CD4-positive, alpha-beta T cell (primary cell): ENCODE results near the gene TTC39B. TPM values are rescaled to one million over a fixed set of nuclear protein-coding genes. Genes with fewer than 3 reads are reported as not detected.

Experiments used
- ATAC-seq: fragments of 200-7000 bp; cut with Tn5 transposase; one replicate; pipeline ENCODE4 v1.10.0; 2022; ENCODE audit warnings: mild to moderate bottlenecking; ENCODE audit not compliant: poor library complexity
- CTCF ChIA-PET: fragments of 350-600 bp; sonication (Branson Sonifier 250); formaldehyde crosslinking; loops from one replicate; lab custom pipeline; 2021; ENCODE audit warnings: antibody characterized with exemption, inconsistent platforms; lab: Charles Lee
- POLR2A ChIA-PET: fragments of 350-600 bp; sonication (Branson Sonifier 250); formaldehyde crosslinking; loops from one replicate; lab custom pipeline; 2021; ENCODE audit warnings: antibody characterized with exemption, inconsistent platforms; lab: Charles Lee
- DNase-seq, 14 experiments: peaks; one replicate each; pipeline ENCODE4 v3.0.0-alpha.2; 2013 to 2020; ENCODE audit warnings: mixed read lengths in 2 of 14
- H3K27ac ChIP-seq, 2 donors: one replicate each; pipeline versions ENCODE4 v1.5.1 to v1.7.0; 2013; ENCODE audit warnings: low read length in 2 of 2, low read depth in 1 of 2, mild to moderate bottlenecking in 1 of 2
- H3K27me3 ChIP-seq, 2 experiments: 1 replicate in 1 of 2; 2 replicates in 1 of 2; pipeline versions ENCODE4 v1.6.1 to v1.7.0; 2013; ENCODE audit warnings: low read length in 2 of 2, control low read depth in 1 of 2, mild to moderate bottlenecking in 1 of 2, moderate library complexity in 1 of 2; ENCODE audit not compliant: insufficient read depth in 2 of 2, control insufficient read depth in 1 of 2
- H3K36me3 ChIP-seq: one replicate; pipeline ENCODE4 v1.6.1; 2013; ENCODE audit warnings: low read length, control low read depth; ENCODE audit not compliant: insufficient read depth
- H3K4me1 ChIP-seq: one replicate; pipeline ENCODE4 v1.6.1; 2013; ENCODE audit warnings: low read length, control low read depth; ENCODE audit not compliant: insufficient read depth
- H3K4me3 ChIP-seq: one replicate; pipeline ENCODE4 v1.5.1; 2013; ENCODE audit warnings: mild to moderate bottlenecking, low read length, moderate library complexity
- H3K9me3 ChIP-seq, 2 experiments: 1 replicate in 1 of 2; 2 replicates in 1 of 2; pipeline versions ENCODE4 v1.6.1 to v1.7.0; 2013; ENCODE audit warnings: low read length in 2 of 2, mild to moderate bottlenecking in 2 of 2, control low read depth in 1 of 2, moderate library complexity in 1 of 2; ENCODE audit not compliant: control insufficient read depth in 1 of 2, insufficient read depth in 1 of 2
- H3K27ac Mint-ChIP-seq: one replicate; pipeline ENCODE4 v1.8.0; 2020; ENCODE audit warnings: mixed read lengths
- H3K27me3 Mint-ChIP-seq: one replicate; pipeline ENCODE4 v1.8.0; 2021; ENCODE audit warnings: mixed read lengths
- H3K36me3 Mint-ChIP-seq: one replicate; pipeline ENCODE4 v1.8.0; 2021; ENCODE audit warnings: low read depth, mixed read lengths
- H3K4me1 Mint-ChIP-seq: one replicate; pipeline ENCODE4 v1.8.0; 2021; ENCODE audit warnings: low read depth, mixed read lengths
- H3K4me3 Mint-ChIP-seq: one replicate; pipeline ENCODE4 v1.8.0; 2020; ENCODE audit warnings: mild to moderate bottlenecking, mixed read lengths
- H3K9me3 Mint-ChIP-seq: one replicate; pipeline ENCODE4 v1.8.0; 2020; ENCODE audit warnings: mixed read lengths
- CTCF ChIP-seq: fragments of 200-600 bp; IDR thresholded peaks from one replicate; pipeline ENCODE4 v1.8.0; 2022; ENCODE audit warnings: antibody characterized with exemption, mild to moderate bottlenecking
- intact Hi-C, 2 experiments: fragments of 100-400 bp; cut with DNase I in 1 of 2; cut with micrococcal nuclease in 1 of 2; formaldehyde crosslinking; loops; one replicate each; pipeline versions ENCODE4 v1.15.1 to v1.9.0; 2023 to 2025; cut with DNase I, micrococcal nuclease
- total RNA-seq, 174 experiments: library from RNA in 2 of 174; stranded (reverse) in 2 of 174; gene quantifications; one replicate each; pipeline ENCODE4 v1.2.3 and lab custom pipeline; 2021 to 2026

The TTC39B gene
- total RNA-seq, 2 experiments from 2014 or later: 37.6 to 43.6 TPM

GRCh38 chr9:15160673-15161072 lies 146.3 kb downstream of the TTC39B start:
- no peaks in the 10 kb centered on the region for H3K36me3 ChIP-seq
- Mint-ChIP-seq H3K4me3 (no peak overlapping the region), H3K9me3 (no peaks in the 10 kb centered on the region), H3K27me3 (peaks cover 5% of the 10 kb centered on the region), H3K27ac (peak overlapping the region; percentile 53), H3K36me3 (peaks cover 4% of the 10 kb centered on the region), H3K4me1 (no peaks in the 10 kb centered on the region)
- no peaks in the 10 kb centered on the region for H3K27me3 ChIP-seq
- no peak for ATAC-seq
- H3K4me3 ChIP-seq: no peak overlapping the region
- H3K27ac ChIP-seq: no peak overlapping the region
- H3K4me1 ChIP-seq: no peaks in the 10 kb centered on the region
- no peak for DNase-seq
- ChIA-PET CTCF (no interaction called here), POLR2A (no interaction called here)
- TF ChIP-seq CTCF: no peak
- H3K9me3 ChIP-seq: no peaks in the 10 kb centered on the region
- intact Hi-C loops: no loop called here

GRCh38 chr9:15158064-15158463 lies 149.0 kb downstream of the TTC39B start:
- Histone ChIP-seq H3K4me3 (no peak overlapping the region), H3K36me3 (no peaks in the 10 kb centered on the region), H3K9me3 (no peaks in the 10 kb centered on the region), H3K27ac (no peak overlapping the region), H3K27me3 (no peaks in the 10 kb centered on the region), H3K4me1 (no peaks in the 10 kb centered on the region)
- Mint-ChIP-seq H3K4me1 (no peaks in the 10 kb centered on the region), H3K4me3 (no peak overlapping the region), H3K27me3 (peaks cover 20% of the 10 kb centered on the region), H3K36me3 (no peaks in the 10 kb centered on the region), H3K9me3 (no peaks in the 10 kb centered on the region), H3K27ac (no peak overlapping the region)
- ChIA-PET CTCF (interaction anchor here (0.9 kb wide), 1 partner anchor 14 kb away, joined by 3 read pairs; no protein-coding TSS in a partner anchor), POLR2A (no interaction called here)
- DNase-seq (no peak), ATAC-seq (no peak)
- no peak for TF ChIP-seq CTCF
- intact Hi-C loops: no loop called here

- no peaks in the 10 kb centered on the region for H3K4me1 Mint-ChIP-seq
- no peak overlapping the region for H3K27ac Mint-ChIP-seq
- POLR2A ChIA-PET: no interaction called here
- no peak overlapping the region for H3K4me3 Mint-ChIP-seq
- no peak for TF ChIP-seq CTCF
- no peak overlapping the region for H3K4me3 ChIP-seq
- no peaks in the 10 kb centered on the region for H3K9me3 Mint-ChIP-seq
- no peaks in the 10 kb centered on the region for H3K36me3 ChIP-seq
- H3K4me1 ChIP-seq: no peaks in the 10 kb centered on the region
- CTCF ChIA-PET: no interaction called here
- no peak for DNase-seq
- H3K9me3 ChIP-seq: no peaks in the 10 kb centered on the region
- ATAC-seq: no peak
- intact Hi-C loops: no loop called here
- no peaks in the 10 kb centered on the region for H3K36me3 Mint-ChIP-seq
- H3K27me3 Mint-ChIP-seq: peaks cover 20% of the 10 kb centered on the region
- no peaks in the 10 kb centered on the region for H3K27me3 ChIP-seq
- H3K27ac ChIP-seq: no peak overlapping the region
Observed at GRCh38 chr9:15157381-15157780, 149.6 kb downstream of the TTC39B start.
